ELR (cell line): ENCODE data around the gene DEGS1.

Experiments
- DNase-seq: peaks from one replicate; pipeline ENCODE4 v3.0.0-alpha.2; 2015; ENCODE audit warnings: low read depth

Gene DEGS1

GRCh38 chr1:224182866-224183590 lies at the start of gene DEGS1:
DEGS1 (plus strand) TSS chr1:224183240; CDS start chr1:224183337, 97 bp downstream.
- DNase-seq = peak; percentile 85

GRCh38 chr1:224133741-224134299 lies 49.2 kb upstream of the DEGS1 start:
- no peak for DNase-seq

GRCh38 chr1:224137518-224137917 lies 45.5 kb upstream of the DEGS1 start:
- no peak for DNase-seq

- DNase-seq = no peak
Observed at GRCh38 chr1:224138198-224138597, 44.8 kb upstream of the DEGS1 start.

GRCh38 chr1:224141693-224142092 lies 41.3 kb upstream of the DEGS1 start:
- DNase-seq = no peak

- DNase-seq = peak; percentile 19
Observed at GRCh38 chr1:224149709-224150108, 33.3 kb upstream of the DEGS1 start.

- no peak for DNase-seq
Observed at GRCh38 chr1:224151117-224151516, 31.9 kb upstream of the DEGS1 start.

- DNase-seq = no peak
Observed at GRCh38 chr1:224157316-224157715, 25.7 kb upstream of the DEGS1 start.

- no peak for DNase-seq
Observed at GRCh38 chr1:224159541-224159940, 23.5 kb upstream of the DEGS1 start.

GRCh38 chr1:224160171-224160682 lies 22.8 kb upstream of the DEGS1 start:
- no peak for DNase-seq

GRCh38 chr1:224162768-224163167 lies 20.3 kb upstream of the DEGS1 start:
- DNase-seq = no peak

- no peak for DNase-seq
Observed at GRCh38 chr1:224163311-224163710, 19.7 kb upstream of the DEGS1 start.

- peak; percentile 65 for DNase-seq
Observed at GRCh38 chr1:224168859-224169380, 14.1 kb upstream of the DEGS1 start.

- no peak for DNase-seq
Observed at GRCh38 chr1:224169718-224170270, 13.2 kb upstream of the DEGS1 start.

GRCh38 chr1:224170343-224170742 lies 12.7 kb upstream of the DEGS1 start:
- DNase-seq = no peak

- peak; percentile 48 for DNase-seq
Observed at GRCh38 chr1:224170748-224171478, 12.1 kb upstream of the DEGS1 start.

- DNase-seq = no peak
Observed at GRCh38 chr1:224172229-224172628, 10.8 kb upstream of the DEGS1 start.

GRCh38 chr1:224173523-224173922 lies 9.5 kb upstream of the DEGS1 start:
- peak; percentile 14 for DNase-seq

GRCh38 chr1:224175617-224176016 lies 7.4 kb upstream of the DEGS1 start:
- DNase-seq = peak; percentile 34

GRCh38 chr1:224177356-224177999 lies 5.6 kb upstream of the DEGS1 start:
- no peak for DNase-seq

GRCh38 chr1:224178894-224179293 lies 4.1 kb upstream of the DEGS1 start:
- DNase-seq = no peak
